NCI-H2107 treated with DMSO at 0.1 percent for 48 hours (cell line): ENCODE measurements around the gene CD82.
"Not testable (repeated sequence)": the region's sequence is repeated elsewhere in the genome, so short reads cannot be mapped to it uniquely, and the experiment has no call there.

Source experiments
- DNase-seq: peaks from one replicate; lab custom pipeline; 2025; ENCODE audit not compliant: unreplicated experiment; lab: John Stamatoyannopoulos, UW

Gene CD82

GRCh38 chr11:44658506-44658850 is 93.0 kb downstream of the CD82 start:
- no peak for DNase-seq

- no peak for DNase-seq
Measured at GRCh38 chr11:44659641-44660040, 94.2 kb downstream of the CD82 start.

DNA sequence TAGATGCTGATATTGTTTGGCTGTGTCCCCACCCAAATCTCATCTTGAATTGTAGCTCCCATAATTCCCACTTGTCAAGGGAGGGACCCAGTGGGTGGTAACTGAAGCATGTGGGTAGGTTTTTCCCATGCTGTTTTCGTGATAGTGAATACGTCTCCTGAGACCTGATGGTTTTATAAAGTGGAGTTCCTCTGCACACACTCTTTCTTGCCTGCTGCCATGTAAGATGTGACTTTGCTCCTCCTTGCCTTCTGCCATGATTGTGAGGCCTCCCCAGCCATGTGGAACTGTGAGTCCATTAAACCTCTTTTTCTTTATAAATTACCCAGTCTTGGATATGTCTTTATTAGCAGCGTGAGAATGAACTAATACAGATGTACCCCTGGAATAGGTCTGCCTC is 95.1 kb downstream of the CD82 start:
- DNase-seq = not testable (repeated sequence)

DNA sequence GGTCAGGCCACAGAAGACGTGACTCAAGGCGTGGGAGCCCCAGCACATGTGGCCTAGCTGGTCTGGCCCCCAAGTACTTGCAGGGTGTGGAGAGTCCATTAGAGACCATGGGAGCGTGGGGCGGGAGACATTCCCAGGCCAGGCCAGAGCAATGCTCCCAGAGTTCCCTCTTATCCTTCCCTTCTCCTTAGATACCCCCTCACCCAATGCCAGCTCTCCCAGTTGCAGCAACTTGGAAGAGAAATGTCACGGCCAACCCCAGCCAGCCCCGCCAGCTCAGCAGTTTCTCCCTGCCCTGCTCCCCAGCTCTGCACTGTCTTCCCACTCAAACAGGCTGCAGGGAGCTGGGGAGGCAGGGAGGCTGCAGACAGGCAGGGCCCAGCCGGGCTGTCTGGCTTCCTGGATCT is 95.9 kb downstream of the CD82 start:
- DNase-seq = no peak
